GM21423 (cell line): ENCODE results near the gene CALU.

Experiments
- ATAC-seq: cut with Tn5 transposase; IDR thresholded peaks from one replicate; pipeline ENCODE4 v1.9.1; 2021; ENCODE audit warnings: mild to moderate bottlenecking, moderate library complexity; ENCODE audit not compliant: unreplicated experiment

Gene CALU

DNA sequence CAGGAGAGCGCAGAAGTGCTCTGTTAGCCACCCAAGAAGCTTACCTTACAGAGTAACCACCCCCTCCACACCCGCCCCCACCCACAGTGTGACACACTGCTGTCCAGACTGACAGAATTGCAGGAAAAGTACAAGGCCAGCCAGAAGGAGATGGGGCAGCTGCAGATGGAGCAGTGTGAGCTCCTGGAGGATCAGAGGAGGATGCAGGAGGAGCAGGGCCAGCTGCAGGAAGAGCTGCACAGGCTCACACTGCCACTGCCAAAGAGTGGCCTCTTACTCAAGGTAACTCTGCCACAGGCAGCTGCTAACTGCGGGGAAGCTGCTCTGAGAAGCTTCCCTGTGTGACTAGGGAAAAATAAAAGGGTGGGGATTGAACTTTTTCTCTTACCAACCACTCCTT is 70.2 kb downstream of the CALU start:
- no peak for ATAC-seq

DNA sequence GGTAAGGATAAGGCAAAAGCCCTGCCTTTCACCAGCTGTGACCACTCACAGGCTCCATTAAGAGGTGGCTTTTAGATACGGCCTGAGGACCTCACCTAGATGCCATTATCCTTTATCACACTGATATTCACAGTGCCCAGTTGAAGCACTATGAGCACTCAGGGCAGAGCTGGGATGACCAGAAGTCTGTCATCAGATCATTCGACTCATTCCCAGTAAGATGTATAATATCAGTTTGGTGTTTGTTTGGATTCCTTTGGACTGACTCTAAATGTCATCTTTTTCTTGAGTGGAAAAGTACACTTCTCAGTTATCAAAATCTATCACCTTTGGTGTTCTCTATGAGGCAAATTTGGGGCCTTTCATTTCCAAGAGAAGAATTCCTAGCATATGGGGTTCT is 71.3 kb downstream of the CALU start:
- no peak for ATAC-seq

DNA sequence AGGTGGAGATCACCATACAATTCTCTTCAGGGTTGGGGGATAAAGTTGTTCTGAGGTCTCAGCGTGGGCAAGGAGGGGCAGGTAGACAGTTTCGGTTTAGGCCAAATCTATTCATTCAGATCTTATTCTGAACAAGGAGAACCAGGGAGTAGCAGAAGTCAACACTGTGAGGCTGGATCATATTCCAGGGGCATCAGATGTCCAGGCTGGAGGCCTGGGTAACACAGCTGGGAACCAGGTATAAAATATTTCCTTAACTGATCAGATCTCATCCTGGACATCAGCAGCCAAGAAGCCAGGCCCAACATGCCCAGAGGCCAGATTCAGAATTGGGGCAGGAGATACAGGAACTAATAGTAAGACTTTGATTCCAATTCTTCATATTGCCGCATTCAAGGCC is 71.8 kb downstream of the CALU start:
- no peak for ATAC-seq

DNA sequence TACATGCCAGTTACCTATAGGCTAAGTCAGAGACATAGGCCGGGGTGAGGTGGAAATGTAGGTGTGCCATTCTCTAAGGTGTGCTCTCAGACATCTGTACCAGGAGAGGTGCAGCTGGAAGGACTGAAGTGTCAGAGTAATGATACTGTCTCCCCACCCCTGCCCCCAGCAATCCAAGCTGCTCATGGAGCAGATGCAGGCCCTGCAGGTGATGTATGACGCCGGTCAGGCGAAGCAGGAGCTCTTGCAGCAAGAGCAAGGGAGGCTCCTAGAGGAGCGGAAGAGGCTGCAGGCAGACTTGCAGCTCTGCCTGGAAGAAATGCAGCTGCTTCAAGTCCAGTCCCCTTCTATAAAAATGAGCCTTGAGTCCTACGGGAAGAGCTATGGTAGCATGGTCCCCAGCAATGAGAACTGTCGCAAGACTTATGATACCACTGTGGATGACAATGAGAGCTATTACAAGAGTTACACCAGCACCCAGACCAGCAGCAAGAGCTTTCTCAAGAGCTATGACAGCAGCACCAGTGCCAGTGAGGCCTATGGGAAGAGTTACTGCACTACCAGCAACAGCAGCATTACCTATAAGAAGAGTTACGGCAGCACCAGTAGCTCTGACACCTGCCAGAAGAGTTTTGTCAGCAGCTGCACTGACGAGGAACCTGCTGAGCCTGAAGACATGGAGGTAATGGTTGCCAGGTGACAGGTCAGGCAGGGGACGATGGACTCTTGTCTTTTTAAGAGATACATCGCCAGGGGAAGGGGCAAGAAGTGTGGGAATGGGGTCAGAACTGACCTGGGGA is 72.7 kb downstream of the CALU start:
- no peak for ATAC-seq

DNA sequence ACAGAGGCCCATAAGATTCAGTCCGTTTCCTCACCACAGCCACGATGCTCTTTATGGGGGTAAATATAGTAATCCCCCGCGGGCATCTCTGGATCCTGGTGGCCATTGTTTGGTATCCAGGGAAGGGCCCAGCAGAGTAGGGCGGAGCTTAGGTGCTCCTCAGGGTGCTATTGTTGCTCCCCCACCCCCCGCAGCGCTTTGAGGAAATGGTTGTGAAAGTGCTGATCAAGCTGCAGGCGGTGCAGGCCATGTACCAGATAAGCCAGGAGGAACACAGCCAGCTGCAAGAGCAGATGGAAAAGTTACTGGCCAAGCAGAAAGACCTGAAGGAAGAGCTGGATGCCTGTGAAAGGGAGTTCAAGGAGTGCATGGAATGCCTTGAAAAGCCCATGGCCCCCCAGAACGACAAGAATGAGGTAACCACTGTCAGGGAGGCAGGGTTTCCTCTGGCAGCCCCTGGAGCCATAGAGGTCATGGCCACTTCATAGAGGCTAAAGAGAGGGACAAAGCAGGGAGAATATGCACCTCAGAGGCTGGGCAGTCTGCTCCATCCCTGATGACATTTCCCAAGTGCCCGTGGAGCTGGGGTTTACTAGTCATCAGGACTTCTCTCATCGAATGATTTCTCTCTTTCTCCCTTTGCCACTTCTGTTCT is 73.5 kb downstream of the CALU start:
- no peak for ATAC-seq

DNA sequence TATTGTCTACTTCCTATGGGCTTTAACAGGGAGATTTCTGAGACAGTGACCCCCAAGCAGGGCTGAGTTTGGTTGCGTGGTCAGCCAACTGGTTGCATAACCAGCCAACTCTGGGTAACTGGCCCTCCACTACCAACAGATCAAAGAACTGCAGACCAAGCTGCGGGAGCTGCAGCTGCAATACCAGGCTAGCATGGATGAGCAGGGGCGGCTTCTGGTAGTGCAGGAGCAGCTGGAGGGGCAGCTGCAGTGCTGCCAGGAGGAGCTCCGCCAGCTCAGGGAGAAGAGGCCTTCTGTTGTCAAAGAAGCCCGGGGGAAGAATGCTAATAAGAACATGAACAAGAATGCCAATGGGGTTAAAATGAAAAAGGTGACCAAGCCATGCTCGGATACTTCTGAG is 75.3 kb downstream of the CALU start:
- no peak for ATAC-seq

DNA sequence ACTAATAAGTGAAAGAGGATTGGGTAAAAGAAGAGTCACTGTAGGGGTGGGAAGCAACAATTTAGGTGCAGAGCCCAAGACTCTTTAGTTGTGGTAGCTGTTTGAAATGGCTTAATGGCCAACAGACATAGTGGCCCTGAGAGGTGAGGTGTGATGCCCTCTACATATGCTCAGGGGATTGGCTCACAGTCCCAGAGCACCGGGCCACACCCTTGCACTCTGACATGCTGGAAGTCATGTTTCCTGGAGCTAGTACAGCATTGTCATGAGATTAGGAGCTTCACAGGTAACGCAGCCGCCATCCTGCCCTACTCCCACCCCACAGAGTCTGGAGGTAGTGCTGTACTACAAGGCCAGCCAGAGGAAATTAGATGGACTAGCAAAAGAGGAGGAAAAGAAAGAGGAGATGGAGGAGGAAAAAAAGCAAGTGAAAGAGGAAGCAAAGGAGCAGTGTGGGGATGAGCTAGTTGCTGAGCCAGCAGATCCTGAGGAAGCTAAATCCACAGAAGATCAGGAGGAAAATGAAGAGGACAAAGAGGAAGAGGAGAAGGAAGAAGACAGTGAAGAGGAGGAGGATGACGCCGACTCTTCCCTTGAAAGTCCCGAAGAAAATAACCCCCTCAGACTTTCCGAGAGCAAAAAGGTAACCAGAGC is 76.3 kb downstream of the CALU start:
- no peak for ATAC-seq

DNA sequence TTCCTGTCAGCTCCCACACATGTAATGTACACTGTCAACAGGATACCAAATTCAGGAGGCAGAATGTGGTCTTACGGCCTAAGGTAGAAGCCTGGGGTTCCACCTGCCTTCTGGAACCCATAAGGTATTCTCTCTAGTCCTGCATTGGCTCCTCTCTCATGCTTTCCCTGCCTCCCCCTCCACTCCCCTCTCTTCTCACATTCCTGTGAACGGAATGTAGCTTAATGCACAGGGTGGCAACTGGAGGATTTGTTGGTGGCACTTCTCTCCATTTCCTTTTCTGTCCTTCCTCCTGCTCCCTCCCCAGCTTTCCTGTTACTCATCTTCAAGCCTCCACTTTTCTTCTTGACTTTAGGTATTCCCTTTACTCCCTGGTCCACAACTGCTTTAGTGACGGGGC is 79.5 kb downstream of the CALU start:
- ATAC-seq: no peak
